ENCODE results near the gene SLC39A9.

GRCh38 chr14:69464829-69465228, 66.3 kb downstream of the SLC39A9 start:
- no peak for TF ChIP-seq CTCF (IDR thresholded peaks at IDR 0.05; ENCODE audit: low read depth, low read length)
- TF ChIP-seq EZH2phosphoT487 (IDR thresholded peaks at IDR 0.05; ENCODE audit: low read depth), result no peak
